ENCODE data around the gene THAP12.

The THAP12 gene

GRCh38 chr11:76379807-76380158 lies 1.1 kb downstream of the THAP12 start:
- DNase-seq, result no peak

DNA sequence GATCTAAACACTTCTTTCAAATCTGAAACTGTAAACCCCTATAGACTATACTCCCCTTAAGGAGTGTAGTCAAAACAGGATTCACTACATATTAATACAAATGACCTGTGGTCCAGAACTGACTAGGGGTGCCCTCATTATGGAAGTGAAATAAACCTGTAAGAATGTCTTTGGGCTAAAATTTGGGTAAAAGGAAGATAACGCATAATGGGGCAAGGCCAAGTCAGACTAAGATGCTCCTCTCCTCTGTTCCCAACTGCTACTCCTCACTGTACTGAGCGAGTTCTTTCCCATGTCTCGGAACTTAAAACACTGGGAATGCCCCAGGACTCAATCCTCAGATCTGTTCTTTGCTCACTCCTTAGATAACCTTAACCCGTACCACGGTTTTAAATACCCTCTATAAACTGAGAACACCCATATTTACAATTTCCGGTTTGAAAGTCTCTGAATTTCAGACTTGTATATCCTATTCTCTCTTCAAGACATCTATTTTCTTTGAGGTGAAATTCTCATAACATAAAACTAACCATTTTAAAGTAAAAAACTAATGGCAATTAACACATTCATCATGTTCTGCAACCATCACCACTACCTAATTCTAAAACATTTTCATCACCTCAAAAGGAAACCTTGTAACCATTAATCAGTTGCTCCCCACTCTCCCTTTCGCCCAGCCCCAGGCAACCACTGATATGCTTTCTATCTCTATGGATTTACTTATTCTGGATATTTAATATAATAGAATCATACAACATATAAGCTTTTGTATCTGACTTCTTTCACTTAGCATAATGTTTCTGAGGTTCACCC lies 4.0 kb downstream of the THAP12 start:
- no peak for DNase-seq

DNA sequence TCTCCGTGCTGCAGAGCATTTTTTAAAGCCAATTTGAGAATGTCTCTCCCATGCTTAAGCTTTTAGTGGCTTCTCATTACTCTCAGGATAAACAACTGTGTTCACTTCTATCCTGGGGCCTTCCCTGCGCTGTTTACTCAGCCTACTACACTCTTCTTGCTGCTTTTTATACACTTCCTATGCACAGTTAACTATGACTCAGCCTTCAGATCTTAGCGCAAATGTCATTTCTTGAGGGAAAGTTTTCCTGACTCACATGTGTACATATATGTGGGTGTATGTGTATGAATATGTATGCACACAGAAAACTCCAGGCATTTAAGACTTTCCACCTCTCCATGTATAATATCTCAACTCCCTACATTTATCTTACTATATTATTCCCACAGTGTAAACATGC lies 9.8 kb downstream of the THAP12 start:
- DNase-seq, result no peak

DNA sequence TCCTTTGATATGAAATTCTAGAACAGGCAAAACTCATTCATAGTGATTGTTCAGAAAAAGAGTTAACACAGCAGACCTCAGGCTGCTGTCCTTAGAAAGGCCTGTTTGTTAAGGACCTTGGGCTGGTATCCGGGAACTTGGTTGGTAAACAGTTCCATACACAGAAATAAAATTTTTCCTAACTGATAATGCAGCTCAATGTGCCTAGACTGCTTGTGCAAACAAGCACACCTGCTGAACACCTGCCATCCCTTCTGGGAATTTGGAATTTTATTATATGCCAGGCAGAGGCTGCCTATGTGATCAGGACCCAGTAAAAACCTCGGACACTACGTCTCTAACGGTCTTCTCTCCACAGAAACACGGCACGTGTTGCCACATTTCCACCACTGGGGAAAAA lies 11.5 kb downstream of the THAP12 start:
- no peak for DNase-seq

DNA sequence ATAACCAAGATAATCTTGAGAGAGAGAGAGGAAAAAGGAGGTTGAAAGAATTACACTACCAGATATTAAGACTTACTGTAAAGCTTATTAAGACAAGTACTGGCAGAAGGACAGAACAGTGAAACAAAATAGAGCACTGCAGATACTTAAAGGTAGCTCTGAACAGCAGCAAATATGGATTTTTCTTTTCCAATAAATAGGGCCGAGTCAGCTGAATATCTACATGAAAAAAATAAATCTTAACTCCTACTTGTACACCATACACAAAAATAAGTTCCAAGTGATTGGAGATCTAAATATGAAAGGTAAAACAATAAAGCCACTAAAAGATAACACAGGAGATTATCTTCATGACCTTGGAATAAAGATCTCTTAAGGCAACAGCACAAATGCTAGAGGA lies 12.4 kb downstream of the THAP12 start:
- no peak for DNase-seq

DNA sequence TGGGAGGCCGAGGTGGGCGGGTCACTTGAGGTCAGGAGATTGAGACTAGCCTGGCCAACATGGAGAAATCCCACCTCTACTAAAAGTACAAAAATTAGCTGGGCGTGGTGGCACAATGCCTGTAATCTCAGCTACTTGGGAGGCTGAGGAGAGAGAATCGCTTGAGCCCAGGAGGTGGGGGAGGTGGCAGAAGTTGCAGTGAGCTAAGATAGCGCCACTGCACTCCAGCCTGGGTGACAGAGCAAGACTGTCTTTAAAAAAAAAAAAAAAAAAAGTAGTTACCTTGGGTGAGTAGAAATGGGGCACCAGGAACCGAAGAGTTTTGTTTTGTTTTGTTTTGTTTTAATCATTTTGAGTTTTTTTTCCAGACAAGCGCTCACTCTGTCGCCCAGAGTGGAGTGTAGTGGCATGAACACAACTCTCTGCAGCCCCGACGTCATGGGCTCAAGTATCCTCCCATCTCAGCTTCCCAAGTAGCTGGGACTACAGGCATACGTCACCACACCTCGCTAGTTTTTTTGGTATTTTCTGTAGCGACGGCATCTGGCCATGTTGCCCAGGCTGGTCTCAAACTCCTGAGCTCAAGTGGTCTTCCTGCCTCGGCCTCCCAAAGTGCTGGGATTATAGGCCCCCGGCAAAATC lies 15.8 kb downstream of the THAP12 start:
- no peak for DNase-seq

DNA sequence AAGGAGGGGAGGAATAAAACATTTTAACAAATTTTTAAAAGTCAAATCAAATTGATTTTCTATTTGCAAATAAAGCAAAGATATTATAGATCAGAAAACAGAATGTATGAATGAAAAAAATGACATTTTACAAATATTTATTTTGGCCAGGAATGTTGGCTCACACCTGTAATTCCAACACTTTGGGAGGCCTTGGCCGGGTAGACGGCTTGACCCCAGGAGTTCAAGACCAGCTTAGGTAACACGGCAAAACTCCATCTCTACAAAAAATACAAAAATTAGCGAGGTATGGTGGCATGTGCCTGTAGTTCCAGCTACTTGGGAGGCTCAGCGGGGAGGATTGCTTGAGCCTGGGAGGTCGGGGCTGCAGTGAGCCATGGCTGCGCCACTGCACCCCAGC lies 18.2 kb downstream of the THAP12 start:
- no peak for DNase-seq

- no peak for DNase-seq
Observed at GRCh38 chr11:76361776-76362175, 19.2 kb downstream of the THAP12 start.

- DNase-seq, result no peak
Observed at GRCh38 chr11:76361374-76361773, 19.6 kb downstream of the THAP12 start.

- DNase-seq, result no peak
Observed at GRCh38 chr11:76355172-76355571, 25.8 kb downstream of the THAP12 start.

GRCh38 chr11:76348348-76348747 lies 32.6 kb downstream of the THAP12 start:
- DNase-seq, result no peak

GRCh38 chr11:76347466-76347865 lies 33.5 kb downstream of the THAP12 start:
- no peak for DNase-seq

GRCh38 chr11:76339221-76339620 lies 41.7 kb downstream of the THAP12 start:
- DNase-seq, result peak; percentile 83 to 84

GRCh38 chr11:76337923-76338322 lies 43.0 kb downstream of the THAP12 start:
- no peak for DNase-seq

GRCh38 chr11:76337469-76337868 lies 43.5 kb downstream of the THAP12 start:
- DNase-seq, result no peak

DNA sequence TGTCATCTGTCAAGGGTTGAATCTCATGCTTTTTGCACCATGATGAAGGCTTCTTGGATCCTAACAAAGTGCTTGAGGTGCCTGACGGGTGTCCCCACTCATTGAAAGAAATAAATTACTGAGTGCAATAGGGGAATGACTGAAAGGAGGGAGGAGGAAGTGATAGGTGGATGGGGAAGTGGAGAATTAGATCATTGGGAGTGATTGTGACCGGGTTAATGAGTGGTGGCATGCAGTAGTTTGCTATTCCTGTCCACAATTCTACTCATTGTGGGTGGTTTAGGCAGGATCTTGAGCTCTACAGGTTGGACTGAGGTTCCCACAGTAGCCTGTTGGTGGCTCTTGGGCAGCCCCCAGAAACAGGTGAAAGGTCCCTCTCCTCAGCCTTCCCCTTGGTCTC lies 44.3 kb downstream of the THAP12 start:
- DNase-seq, result no peak

DNA sequence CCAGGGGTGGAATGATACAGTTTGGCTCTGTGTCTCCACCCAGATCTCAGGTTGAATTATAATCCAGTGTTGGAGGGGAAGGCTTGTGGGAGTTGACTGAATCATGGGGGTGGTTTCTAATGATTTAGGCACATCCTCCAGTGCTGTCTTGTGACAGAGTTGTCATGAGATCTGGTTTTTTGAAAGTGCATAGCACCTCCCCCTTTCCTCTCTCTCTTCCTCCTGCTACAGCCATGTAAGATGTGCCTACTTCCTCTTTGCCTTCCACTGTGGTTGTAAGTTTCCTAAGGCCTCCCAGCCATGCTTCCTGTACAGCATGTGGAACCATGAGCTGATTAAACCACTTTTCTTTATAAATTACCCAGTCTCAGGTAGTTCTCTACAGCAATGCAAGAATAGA lies 45.1 kb downstream of the THAP12 start:
- DNase-seq, result peak; percentile 89 to 92

GRCh38 chr11:76334826-76335389 lies 46.0 kb downstream of the THAP12 start:
- no peak for DNase-seq

DNA sequence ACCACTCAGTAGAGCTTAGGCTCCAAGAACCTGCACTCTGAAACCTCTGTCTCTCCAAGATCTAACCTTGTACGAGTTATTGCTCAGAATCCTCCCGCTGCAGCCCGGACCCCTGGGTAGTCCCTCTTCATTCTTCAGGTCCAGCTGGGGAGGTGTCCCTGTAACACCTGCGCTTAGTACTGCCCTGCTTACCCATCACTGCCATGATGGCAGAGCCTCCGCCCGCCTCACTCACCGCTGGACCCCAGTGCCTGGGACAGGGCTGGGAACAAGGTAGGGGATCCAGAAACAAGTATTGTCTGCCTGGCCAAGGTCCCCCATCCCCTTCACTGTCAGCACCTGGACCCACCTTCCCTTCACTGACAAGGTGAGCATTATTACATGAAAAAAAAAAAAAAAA lies 50.3 kb downstream of the THAP12 start:
- DNase-seq, result no peak

GRCh38 chr11:76329983-76330382 lies 50.9 kb downstream of the THAP12 start:
- DNase-seq, result no peak

GRCh38 chr11:76329084-76329648 lies 51.8 kb downstream of the THAP12 start:
- no peak for DNase-seq

DNA sequence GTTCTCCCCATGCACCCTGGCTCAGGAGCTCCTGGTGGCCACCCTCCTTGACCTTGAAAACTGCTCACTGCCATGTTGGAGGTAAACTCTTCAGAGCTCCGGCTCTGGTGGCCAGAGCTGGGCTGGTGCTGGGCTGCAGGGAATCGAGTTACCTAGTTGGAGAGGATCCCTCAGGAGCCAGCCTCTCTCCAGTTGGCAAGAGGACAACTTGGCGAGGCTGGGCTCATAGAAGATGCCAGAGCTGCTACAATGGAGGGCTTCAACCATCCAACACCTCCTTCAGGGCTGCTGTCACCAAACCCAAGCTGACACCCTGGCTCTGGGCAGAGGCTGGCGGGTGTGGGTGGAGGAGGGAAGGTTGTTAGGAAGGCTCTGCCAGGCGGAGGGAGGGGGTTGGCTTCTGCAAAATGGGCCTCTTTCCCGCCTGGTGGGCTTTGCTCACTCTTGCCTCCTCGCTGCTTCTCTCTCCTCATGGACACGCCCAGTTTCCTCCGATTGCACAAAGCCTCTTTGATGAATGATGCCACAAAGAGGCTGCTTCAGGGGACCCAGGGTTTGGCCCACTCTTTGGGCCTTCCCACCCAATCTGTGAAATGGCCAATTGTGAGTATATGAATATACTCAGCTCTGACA lies 53.1 kb downstream of the THAP12 start:
- no peak for DNase-seq

- no peak for DNase-seq
Observed at GRCh38 chr11:76327202-76327601, 53.7 kb downstream of the THAP12 start.

DNA sequence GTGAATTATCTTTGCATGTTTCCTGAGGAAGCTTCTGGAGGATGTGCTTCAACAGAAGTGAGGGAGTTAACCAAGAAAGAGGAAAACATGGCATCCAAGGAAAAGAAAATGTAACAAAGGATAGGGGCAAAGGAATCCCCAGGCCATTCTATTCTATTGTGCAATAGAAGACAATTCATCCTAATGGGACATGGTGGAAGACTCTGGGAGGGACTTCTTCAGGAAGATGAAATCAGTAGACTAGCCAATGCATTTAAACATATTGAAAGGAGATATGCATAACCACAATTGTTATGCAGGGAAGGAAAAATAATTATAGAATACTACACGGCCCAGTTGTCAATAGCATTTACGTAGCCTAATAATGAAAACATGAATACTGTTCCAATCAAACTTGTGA lies 55.7 kb downstream of the THAP12 start:
- DNase-seq, result no peak

Measured in AML-193 (cell line).